GM21576 (cell line): ENCODE measurements around the gene ADM5.

Experiments
- ATAC-seq: cut with Tn5 transposase; IDR thresholded peaks from one replicate; pipeline ENCODE4 v1.9.1; 2021; ENCODE audit warnings: mild to moderate bottlenecking, moderate library complexity; ENCODE audit not compliant: unreplicated experiment

The ADM5 gene, protein sequence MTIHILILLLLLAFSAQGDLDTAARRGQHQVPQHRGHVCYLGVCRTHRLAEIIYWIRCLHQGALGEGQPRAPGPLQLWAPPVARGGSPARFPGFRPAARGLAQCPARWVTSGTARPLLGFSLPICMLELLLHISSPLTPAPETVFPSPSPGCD

DNA sequence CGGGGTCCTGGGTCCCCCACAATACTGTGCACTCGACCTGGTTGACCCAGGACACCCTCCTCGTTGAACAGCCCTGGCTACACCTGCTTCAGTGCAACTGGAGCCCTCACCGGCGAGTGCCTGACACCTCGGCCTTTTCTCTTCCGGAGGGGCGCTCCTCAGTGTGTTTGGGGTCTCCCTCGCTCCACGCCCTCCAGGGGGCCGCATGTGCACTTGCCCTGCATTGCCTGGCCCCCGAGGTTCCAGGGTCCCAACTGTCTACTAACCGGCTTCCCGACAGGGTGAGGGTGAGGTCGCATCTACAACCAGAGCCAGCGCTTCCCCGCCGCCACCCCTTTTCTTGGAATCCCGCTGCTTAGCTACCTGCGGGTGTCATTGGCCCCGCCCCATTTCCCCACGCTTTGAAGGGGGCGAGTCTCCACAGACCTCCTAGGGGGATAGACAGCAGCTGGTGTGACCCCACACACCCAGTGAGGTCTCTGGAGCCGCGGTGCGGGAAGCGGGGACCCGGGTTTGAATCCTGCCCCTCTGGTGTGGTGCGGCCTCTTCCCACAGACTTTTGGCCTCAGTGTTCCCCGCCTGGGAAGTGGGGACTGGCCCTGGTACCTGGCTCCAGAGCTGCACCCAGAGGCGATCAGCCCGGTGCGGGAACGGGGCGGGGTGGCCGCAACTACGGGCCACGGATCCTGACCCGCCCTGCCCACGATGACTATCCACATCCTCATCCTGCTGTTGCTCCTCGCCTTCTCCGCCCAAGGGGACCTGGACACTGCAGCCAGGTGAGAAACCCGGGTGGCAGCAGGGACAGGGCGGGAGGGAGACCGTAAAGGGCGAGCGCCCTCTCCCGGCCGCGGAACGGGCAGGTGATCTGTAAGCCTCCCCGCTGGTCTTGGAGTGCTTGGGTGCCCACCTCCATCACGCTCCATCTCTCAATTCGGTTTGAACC lies at the start of gene ADM5:
ADM5 (plus strand) TSS at position 462 of the 946 bp plus-strand sequence; CDS start at position 706, 244 bp downstream.
- no peak for ATAC-seq

DNA sequence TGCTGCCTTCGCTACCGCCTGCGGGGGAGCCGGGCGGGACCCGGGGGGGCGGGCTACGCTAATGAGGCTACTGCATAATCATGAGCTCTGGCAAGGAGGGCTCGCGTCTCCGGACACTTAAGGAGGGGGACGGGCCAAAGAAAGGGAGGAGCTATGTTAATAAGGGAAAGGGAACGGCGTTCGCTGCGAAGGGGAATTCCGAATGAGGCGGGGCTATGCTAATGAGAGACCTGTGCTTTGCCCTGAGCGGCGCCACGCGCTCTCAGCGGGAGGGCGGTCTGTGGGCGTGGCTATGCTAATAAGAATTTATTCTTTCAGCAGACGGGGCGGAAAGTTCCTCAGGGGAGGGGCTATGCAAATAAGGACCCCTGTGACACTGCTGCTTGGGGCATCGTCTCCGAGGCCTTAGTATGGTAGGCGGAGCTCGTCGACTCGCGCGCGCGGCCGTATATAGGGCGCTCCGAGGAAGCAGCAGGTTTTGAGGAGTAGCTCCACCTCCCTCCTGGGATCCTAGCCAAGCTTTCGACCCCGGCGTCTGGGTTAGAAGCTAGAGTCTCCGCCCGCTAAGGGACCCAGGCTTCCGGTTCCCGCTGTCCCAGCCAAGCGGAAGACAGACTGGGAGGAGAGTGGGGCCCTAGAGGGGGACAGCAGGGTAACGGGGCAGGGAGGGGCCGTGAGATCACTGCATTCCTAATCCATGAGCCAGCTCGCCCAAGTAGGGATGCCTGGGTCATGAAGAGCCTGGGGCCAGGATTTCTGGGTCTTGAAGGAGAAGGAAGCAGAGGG lies 49.1 kb upstream of the ADM5 start, which contains the start of gene RRAS:
RRAS (minus strand) TSS at position 31 of the 786 bp plus-strand sequence. CDS start 45 bp downstream, outside the sequence.
- ATAC-seq = peak; percentile 59

DNA sequence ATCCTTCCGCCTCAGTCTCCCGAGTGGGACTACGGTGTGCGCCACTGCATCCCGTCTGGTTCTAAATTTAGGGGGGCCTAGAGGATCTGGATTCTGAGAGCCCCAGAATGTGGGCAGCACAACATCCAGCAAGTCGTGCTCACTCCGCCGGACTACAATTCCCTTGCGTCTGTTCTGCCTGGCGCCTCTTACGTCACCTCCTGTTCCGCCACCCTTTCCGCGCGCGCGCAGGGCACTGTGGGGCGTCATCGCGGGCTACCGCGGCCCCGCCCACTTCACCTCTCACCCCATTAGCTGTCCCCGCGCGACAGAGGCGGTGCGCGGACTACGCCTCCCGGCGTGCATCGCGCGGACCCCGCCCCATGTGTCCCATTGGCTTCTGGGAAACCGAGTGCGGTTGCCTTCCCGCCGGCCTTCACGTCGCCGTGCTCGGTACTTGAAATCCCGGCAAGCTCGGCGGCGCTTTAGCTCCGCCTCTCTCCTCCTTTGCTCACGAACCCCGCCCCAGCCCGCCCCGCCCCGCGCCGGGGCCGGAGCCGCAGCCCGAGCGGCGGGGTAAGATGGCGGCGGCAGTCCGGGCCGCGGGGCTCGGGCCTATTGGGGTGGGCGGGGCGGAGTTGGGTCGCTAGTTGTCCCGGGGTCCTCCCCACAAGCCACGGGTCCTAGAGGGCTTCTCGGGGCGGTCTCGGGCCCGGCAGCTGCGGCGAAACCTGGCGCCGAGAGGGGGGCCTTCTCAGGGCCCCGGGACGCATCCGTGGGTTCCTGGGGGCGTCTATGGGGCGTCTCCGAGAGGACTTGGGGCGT lies 47.5 kb upstream of the ADM5 start, which contains the start of gene SCAF1:
SCAF1 (plus strand) TSS at position 522 of the 804 bp plus-strand sequence. CDS start 2,818 bp downstream, outside the sequence.
- peak; percentile 55 for ATAC-seq

DNA sequence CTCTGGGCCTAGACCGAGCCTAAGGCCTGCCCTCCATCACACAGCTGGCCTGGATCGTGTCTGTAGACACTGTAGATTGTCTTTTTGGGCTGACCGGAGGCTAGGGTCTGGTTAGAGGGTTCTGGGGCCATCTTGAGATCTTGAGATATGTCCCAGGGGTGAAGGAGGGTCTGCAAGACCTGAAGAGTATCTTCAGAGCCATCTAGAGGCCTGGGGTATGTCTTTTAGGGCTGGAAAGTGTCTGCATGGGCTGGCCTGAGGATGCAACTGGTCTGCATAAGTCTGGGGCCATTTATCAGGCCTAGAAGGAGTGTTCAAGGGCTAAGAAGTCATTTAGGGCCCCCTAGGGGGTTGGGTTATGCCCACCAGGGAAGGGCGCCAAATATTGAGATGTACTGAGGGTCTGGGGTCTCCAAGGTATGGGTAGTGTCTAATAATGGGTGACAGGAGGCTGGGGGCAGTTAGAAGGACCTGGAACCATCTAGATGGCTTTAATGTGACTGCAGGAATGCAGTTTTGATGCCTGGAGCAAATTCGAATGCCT lies 46.8 kb upstream of the ADM5 start:
- ATAC-seq = no peak

DNA sequence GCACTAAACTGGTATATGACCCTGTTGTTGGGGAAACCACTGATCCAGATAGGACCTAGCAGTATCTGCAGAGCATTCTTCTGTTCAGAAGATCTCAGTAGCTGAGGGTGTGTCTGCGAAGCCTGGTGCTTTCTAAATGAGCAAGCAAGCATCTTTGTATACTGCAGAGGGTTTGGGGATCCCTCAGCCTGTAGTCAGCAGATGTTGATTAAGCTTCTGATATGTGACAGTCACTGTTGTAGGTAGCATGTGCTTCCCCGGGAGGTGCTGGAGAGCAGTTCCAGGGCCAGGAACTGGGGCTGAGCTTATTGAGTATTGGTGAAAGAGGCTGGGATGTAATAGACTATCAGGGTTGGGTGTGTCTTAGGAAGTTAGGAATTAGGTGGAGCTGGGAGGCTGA lies 45.9 kb upstream of the ADM5 start:
- ATAC-seq = no peak

DNA sequence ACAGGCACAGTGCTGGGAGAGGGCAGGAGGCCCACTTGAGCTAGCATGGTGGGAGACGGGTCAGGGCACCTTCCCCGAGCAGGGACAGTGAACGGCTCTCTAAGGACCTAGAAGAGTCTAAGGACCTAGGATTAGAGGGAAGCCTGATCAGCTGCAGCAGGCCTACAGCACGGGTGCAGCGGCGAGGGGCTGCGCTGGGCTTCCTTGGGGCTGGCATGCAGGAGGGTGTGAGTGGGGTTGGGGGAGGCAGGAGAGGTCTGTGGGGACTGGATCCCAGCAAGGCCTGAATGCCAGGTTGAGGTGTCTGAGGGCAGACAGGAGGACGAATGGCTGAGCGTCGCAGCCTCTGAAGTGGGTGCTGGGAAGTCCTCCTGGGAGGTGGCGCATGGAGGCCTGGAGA lies 43.8 kb upstream of the ADM5 start:
- no peak for ATAC-seq

DNA sequence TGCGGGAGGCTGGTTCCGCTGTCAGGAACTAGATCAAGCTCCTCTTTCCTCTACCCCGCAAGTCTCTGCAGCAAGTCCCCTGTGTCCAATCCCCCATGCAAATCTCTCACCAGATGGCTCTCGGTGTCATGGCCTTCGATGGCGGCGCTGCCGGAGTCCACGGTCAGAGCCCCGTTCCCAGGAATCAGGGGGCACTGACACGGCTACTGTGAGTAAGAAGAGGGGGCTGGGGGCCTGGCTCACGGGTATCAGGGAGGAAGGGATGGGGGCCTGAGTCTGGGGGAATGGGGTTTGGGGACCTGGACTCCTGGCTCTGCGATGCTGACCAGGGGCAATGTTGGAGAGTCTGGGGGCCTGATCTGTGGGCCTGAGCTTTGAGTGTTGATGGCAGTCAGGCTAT lies 43.4 kb upstream of the ADM5 start:
- ATAC-seq = no peak

DNA sequence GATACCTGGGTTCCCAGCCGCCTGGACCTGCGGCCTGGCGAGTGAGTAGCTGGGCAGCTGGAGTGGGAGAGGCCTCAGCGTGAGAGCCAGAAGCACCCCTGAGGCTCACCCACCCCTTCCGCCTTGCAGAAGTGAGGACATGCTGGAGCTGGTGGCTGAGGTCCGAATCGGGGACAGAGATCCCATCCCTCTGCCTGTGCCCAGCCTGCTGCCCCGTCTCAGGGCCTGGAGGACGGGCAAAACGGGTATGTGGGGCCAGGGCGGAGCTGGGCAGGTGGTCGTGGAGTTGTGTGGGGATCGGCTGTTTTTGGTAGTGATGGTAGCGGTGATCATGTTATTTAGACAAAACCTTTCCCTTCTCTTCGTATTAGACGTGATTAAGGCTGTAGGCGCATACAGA lies 42.8 kb upstream of the ADM5 start:
- ATAC-seq = no peak

DNA sequence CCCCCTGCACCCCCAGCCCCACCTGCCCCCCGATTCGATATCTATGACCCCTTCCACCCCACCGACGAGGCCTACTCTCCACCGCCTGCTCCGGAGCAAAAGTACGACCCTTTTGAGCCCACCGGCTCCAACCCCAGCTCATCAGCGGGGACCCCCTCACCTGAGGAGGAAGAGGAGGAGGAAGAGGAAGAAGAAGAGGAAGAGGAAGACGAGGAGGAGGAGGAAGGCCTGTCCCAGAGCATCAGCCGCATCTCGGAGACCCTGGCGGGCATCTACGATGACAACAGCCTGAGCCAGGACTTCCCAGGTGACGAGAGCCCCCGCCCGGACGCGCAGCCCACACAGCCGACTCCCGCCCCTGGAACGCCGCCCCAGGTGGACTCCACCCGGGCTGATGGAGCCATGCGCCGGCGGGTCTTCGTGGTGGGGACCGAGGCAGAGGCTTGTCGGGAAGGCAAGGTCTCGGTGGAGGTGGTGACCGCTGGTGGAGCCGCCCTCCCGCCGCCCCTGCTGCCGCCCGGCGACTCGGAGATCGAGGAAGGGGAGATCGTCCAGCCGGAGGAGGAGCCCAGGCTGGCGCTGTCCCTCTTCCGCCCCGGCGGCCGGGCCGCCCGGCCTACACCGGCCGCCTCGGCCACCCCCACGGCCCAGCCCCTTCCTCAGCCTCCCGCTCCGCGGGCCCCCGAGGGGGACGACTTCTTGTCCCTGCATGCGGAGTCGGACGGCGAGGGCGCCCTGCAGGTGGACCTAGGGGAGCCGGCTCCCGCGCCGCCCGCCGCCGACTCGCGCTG lies 38.2 kb upstream of the ADM5 start:
- no peak for ATAC-seq

DNA sequence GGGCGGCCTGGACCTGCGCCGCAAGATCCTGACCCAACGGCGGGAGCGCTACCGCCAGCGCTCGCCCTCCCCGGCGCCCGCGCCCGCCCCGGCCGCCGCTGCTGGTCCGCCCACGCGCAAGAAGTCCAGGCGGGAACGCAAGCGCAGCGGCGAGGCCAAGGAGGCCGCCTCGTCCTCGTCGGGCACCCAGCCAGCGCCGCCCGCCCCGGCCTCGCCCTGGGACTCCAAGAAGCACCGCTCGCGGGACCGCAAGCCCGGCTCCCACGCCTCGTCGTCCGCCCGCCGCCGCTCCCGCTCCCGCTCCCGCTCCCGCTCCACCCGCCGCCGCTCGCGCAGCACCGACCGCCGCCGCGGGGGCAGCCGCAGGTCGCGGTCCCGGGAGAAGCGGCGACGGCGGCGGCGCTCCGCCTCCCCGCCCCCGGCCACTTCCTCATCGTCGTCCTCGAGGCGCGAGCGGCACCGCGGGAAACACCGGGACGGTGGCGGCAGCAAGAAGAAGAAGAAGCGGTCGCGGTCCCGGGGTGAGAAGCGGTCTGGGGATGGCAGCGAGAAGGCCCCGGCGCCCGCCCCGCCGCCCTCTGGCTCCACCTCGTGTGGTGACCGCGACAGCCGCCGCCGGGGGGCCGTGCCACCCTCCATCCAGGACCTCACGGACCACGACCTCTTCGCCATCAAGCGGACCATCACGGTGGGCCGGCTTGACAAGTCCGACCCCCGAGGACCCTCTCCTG lies 37.4 kb upstream of the ADM5 start:
- no peak for ATAC-seq

DNA sequence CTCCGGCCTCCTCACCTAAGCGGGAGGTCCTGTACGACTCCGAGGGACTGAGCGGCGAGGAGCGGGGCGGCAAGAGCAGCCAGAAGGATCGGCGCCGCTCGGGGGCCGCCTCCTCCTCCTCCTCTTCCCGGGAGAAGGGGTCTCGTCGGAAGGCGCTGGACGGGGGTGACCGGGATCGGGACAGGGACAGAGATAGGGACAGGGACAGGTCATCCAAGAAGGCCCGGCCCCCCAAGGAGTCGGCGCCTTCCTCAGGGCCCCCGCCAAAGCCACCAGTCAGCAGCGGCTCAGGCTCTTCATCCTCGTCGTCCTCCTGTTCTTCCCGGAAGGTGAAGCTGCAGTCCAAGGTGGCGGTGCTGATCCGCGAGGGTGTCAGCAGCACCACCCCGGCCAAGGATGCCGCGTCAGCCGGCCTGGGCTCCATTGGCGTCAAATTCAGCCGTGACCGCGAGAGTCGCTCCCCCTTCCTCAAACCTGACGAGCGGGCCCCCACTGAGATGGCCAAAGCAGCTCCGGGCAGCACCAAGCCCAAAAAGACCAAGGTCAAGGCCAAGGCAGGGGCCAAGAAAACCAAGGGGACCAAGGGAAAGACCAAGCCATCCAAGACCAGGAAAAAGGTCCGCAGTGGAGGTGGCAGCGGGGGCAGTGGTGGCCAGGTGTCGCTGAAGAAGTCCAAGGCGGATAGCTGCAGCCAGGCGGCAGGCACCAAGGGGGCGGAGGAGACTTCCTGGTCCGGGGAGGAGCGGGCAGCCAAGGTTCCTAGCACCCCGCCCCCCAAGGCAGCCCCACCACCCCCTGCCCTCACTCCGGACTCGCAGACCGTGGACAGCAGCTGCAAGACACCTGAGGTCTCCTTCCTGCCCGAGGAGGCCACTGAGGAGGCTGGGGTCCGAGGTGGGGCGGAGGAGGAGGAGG lies 36.6 kb upstream of the ADM5 start:
- no peak for ATAC-seq

DNA sequence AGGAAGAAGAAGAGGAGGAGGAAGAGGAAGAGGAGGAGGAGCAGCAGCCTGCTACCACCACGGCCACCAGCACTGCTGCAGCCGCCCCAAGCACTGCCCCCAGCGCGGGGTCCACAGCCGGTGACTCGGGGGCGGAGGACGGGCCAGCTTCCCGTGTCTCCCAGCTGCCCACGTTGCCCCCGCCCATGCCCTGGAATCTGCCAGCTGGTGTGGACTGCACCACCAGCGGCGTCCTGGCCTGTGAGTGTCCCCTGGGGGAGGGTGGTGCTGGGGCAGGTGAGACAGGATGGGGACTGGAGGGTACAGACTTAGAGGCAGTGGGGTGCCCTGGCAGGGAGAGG lies 36.0 kb upstream of the ADM5 start:
- no peak for ATAC-seq

DNA sequence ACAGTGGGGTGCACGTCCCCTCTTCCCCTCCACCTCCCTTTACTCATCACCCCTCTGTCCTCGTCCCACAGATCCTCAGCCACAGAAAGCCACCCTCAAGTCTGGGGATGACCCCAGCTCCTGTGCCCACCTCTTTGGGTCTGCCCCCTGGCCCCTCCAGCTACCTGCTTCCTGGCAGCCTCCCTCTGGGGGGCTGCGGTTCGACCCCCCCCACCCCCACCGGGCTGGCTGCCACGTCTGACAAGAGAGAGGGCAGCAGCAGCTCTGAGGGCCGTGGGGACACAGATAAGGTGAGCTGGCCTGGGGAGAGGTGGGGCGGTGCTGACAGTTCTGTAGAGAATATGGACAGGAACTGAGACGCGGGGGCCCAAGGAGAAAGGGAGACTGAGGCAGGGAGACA lies 34.8 kb upstream of the ADM5 start:
- no peak for ATAC-seq

DNA sequence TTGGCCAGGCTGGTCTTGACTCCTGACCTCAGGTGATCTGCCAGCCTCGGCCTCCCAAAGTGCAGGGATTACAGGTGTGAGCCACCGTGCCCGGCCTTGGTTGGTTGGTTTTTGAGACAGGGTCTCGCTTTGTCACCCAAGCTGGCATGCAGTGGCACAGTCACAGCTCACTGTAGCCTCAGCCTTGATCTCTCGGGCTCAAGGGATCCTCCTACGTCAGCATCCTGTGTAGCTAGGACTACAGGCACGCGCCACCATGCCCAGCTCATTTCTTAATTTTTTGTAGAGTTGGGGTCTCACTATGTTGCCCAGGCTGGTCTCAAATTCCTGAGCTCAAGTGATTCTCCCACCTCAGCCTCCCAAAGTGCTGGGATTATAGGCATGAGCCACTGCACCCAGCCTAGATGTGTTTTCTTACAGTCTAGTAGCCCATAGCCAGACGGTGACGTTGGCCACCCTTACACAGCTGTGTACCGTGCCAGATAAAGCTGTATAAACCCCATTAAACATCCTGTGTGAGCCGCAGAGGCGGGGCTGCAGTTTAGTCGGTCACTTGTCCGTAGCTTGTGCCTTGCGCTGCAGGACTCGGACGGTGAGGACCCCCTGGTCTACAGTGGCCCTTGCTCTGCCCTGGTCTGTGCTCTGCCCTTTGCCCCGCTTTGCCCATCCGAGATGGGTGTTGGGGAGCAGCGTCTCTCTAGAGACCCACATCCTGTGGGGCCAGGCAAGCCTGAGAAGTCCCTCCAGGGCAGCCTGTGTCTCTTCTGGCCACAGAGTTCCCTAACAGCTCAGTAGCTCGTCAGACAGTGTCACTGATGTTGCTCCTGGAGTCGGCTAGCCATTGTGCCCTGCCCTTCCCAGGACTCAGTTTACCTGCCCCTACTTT lies 33.6 kb upstream of the ADM5 start:
- ATAC-seq = no peak

DNA sequence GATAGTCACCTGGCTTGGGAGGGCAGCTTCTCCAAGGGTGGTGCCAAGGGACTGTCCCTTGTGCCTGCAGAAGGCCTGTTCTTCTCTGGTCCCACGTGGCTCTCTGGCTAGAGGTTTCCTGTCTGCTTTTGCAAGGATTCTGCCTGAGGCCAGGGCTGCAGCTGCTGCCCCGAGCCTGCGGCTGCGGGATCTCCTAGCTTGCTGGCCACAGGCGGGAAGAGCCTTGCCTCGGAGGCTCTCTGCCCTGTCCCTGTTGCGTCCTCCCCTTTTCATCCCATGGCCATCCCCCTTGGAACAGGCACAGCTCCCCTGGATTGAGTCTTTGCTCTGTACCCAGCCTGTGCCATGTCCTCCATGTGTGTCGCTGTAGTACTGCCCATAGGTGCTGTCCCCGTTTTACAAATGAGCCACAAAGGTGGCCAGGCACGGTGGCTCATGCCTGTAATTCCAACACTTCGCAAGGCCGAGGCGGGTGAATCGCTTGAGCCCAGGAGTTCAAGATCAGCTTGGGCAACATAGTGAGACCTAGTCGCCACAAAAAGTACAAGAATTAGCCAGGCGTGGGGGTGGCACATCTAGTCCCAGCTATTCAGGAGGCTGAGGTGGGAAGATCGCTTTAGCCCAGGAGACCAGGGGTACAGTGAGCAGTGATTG lies 32.8 kb upstream of the ADM5 start:
- no peak for ATAC-seq

DNA sequence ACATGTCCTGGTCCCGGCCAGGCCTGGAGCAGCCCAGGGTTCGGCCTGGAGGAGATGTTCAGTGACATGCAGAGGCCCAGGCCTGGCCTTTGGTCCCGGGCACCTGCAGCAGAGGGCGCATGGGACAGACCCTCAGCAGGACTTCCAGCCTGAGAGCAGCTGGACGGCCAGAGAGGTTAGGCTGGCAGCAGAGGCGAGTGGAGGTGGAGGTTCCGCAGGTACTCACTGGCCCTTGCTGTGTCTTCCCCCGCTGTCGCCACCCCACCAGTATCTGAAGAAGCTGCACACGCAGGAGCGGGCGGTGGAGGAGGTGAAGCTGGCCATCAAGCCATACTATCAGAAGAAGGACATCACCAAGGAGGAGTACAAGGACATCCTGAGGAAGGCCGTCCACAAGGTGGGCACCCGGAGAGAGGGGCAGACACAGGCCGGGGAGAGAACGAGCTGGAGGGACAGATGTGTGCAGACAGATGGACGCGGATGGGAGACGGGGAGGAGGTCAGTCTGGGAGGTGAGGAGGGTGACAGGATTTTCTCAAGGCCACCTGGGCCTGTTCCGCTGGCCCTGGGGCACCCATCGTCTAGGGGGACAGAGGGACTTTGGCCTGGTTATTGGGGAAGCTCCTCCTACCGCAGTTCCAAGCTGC lies 31.8 kb upstream of the ADM5 start:
- ATAC-seq = no peak
